ENCODE results near the gene TRIL. TPM values are rescaled to one million over a fixed set of nuclear protein-coding genes. Genes with fewer than 3 reads are reported as not detected.

TRIL gene
- total and polyA plus RNA-seq, 2 of the 4 experiments (the other 2 are of a cell fraction), result under 0.01 to 0.09 TPM

DNA sequence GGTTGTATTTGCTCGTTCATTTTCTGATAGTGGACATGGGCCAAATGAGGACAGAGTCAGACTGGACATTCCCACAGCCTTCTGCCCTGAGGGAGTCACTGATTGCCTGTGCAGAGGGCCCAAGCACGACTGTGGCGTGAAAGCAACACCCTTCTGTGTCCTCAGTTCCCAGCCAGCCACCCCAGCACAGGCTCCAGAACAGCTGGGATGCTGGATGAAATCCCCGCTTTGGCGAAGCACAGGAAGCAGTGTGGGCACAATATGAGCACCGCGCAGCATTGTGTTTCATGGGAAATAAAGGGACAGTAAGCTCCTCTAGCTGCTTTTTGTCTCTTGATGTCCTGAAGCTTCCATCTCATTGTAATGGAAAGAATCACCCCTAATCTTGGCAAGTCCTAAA lies 20.5 kb downstream of the TRIL start:
- Histone ChIP-seq H3K27ac (ENCODE audit: insufficient read depth, low read length) (no peak overlapping the region), H3K56ac (ENCODE audit: extremely low read depth, insufficient read depth, low read length) (no peak overlapping the region), H3K23ac (ENCODE audit: low read depth, low read length) (no peak overlapping the region), H2BK20ac (ENCODE audit: low read depth, low read length) (no peak overlapping the region), H2BK120ac (ENCODE audit: low read depth, low read length) (no peak overlapping the region), H3K4me2 (ENCODE audit: low read depth, low read length) (no peak overlapping the region), H4K5ac (ENCODE audit: low read depth, low read length) (no peak overlapping the region), H4K91ac (ENCODE audit: insufficient read depth, low read depth, low read length) (no peak overlapping the region), H3K4ac (ENCODE audit: low read depth, low read length) (no peak overlapping the region), H3K36me3 (ENCODE audit: control insufficient read depth, insufficient read depth, low read length) (no peaks in the 10 kb centered on the region), H2BK15ac (ENCODE audit: low read depth, low read length) (no peak overlapping the region), H3K79me1 (ENCODE audit: low read depth in 1 of 2, low read length in 2 of 2) (no peaks in the 10 kb centered on the region), H2BK5ac (ENCODE audit: low read depth, low read length, poor library complexity, severe bottlenecking) (no peak overlapping the region), H4K8ac (ENCODE audit: low read depth in 2 of 2, low read length in 2 of 2) (no peak overlapping the region), H3K9me1 (ENCODE audit: insufficient read depth, low read length) (no peaks in the 10 kb centered on the region), H3K4me1 (ENCODE audit: control insufficient read depth, insufficient read depth, low read length) (no peaks in the 10 kb centered on the region), H2AK9ac (replicated peaks; ENCODE audit: low read depth, low read length, poor library complexity) (no peak overlapping the region), H4K20me1 (ENCODE audit: insufficient read depth, low read length) (no peaks in the 10 kb centered on the region), H3K9ac (ENCODE audit: low read depth, low read length) (no peak overlapping the region), H2AK5ac (ENCODE audit: low read depth, low read length) (no peak overlapping the region), H3K4me3 (ENCODE audit: insufficient read depth, low read depth, low read length) (no peak overlapping the region), H3K14ac (replicated peaks; ENCODE audit: low read depth, low read length) (no peak overlapping the region), H3K27me3 (ENCODE audit: control insufficient read depth, insufficient read depth, low read length) (peaks cover 33% of the 10 kb centered on the region), H2AFZ (replicated peaks; ENCODE audit: low read length, poor library complexity) (no peak overlapping the region), H3K9me3 (ENCODE audit: control insufficient read depth, insufficient read depth, low read length) (no peaks in the 10 kb centered on the region), H3K18ac (ENCODE audit: low read depth, low read length) (no peak overlapping the region)
- in situ Hi-C loops (cut with MboI; ENCODE audit: low sequenced_read_pairs) (no loop called here), dilution Hi-C loops (cut with HindIII; ENCODE audit: low sequenced_read_pairs, unreplicated experiment) (no loop called here), intact Hi-C loops (cut with micrococcal nuclease) (no loop called here)
- ChIA-PET POLR2A (ENCODE audit: unreplicated experiment) (no interaction called here), CTCF (interaction anchor here (0.6 kb wide), 1 partner anchor 549 kb away, joined by 3 read pairs; no protein-coding TSS in a partner anchor)
- no peak for ATAC-seq (ENCODE audit: low read depth)
- no peak for DNase-seq
- TF ChIP-seq POLR2A (IDR thresholded peaks at IDR 0.05; ENCODE audit: low read depth, low read length) (no peak), SMC3 (IDR thresholded peaks at IDR 0.05; ENCODE audit: low read depth, low read length) (no peak), MAFK (IDR thresholded peaks at IDR 0.05; ENCODE audit: low read depth, low read length) (no peak), RAD21 (IDR thresholded peaks at IDR 0.05; ENCODE audit: low read length) (no peak), BHLHE40 (IDR thresholded peaks at IDR 0.05; ENCODE audit: low read depth, low read length) (no peak), RFX5 (IDR thresholded peaks at IDR 0.05; ENCODE audit: low read depth, low read length) (no peak), NFE2L2 (IDR thresholded peaks at IDR 0.05; ENCODE audit: low read depth, low read length) (no peak), CHD1 (IDR thresholded peaks at IDR 0.05; ENCODE audit: low read depth, low read length) (no peak), FOS (IDR thresholded peaks at IDR 0.05; ENCODE audit: low read depth, low read length) (no peak), MXI1 (IDR thresholded peaks at IDR 0.05; ENCODE audit: borderline replicate concordance, low read depth, low read length) (no peak), CEBPB (IDR thresholded peaks at IDR 0.05; ENCODE audit: low read depth, low read length) (no peak), ELK1 (IDR thresholded peaks at IDR 0.05; ENCODE audit: borderline replicate concordance, low read depth, low read length) (no peak), MAZ (IDR thresholded peaks at IDR 0.05; ENCODE audit: borderline replicate concordance, low read depth, low read length) (no peak)
- TF ChIP-seq, protein P1, sequence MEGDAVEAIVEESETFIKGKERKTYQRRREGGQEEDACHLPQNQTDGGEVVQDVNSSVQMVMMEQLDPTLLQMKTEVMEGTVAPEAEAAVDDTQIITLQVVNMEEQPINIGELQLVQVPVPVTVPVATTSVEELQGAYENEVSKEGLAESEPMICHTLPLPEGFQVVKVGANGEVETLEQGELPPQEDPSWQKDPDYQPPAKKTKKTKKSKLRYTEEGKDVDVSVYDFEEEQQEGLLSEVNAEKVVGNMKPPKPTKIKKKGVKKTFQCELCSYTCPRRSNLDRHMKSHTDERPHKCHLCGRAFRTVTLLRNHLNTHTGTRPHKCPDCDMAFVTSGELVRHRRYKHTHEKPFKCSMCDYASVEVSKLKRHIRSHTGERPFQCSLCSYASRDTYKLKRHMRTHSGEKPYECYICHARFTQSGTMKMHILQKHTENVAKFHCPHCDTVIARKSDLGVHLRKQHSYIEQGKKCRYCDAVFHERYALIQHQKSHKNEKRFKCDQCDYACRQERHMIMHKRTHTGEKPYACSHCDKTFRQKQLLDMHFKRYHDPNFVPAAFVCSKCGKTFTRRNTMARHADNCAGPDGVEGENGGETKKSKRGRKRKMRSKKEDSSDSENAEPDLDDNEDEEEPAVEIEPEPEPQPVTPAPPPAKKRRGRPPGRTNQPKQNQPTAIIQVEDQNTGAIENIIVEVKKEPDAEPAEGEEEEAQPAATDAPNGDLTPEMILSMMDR (conservative IDR thresholded peaks at IDR 0.05; ENCODE audit: low read depth, low read length), result no peak
- TF ChIP-seq, protein P2, sequence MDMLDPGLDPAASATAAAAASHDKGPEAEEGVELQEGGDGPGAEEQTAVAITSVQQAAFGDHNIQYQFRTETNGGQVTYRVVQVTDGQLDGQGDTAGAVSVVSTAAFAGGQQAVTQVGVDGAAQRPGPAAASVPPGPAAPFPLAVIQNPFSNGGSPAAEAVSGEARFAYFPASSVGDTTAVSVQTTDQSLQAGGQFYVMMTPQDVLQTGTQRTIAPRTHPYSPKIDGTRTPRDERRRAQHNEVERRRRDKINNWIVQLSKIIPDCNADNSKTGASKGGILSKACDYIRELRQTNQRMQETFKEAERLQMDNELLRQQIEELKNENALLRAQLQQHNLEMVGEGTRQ (IDR thresholded peaks at IDR 0.05; ENCODE audit: low read depth, low read length), result no peak
- BruUV-seq (replicated peaks), result no TSS peak
- no CpG with 5 or more reads among the region's 7 CpGs for WGBS, 2 experiments (ENCODE audit: extremely low coverage in 2 of 2, insufficient read length in 1 of 2)
